IMR-90 (cell line): ENCODE measurements around the gene BPTF. TPM values are rescaled to one million over a fixed set of nuclear protein-coding genes. Genes with fewer than 3 reads are reported as not detected.

ENCODE experiments used
- ATAC-seq: fragments of 200-7000 bp; cut with Tn5 transposase; 2 replicates; pipeline ENCODE4 v1.9.1; 2020; ENCODE audit warnings: low read depth, mild to moderate bottlenecking, moderate library complexity
- BruUV-seq: library from RNA; stranded (reverse); fragments of 400-500 nt; replicated peaks from 2 replicates; lab custom pipeline; 2021; lab: Mats Ljungman, UMichigan
- CTCF ChIA-PET: fragments of 300-600 bp; formaldehyde crosslinking; extraction: SDS; loops from one replicate; lab custom pipeline; 2021; ENCODE audit warnings: antibody characterized with exemption; lab: Yijun Ruan, JAX
- POLR2A ChIA-PET: fragments of 300-600 bp; sonication (Branson Sonifier 250); formaldehyde crosslinking; loops from one replicate; lab custom pipeline; 2022; ENCODE audit warnings: antibody characterized with exemption; ENCODE audit not compliant: unreplicated experiment; lab: Charles Lee
- DNase-seq: peaks from one replicate; pipeline ENCODE4 v3.0.0; 2013
- H2AFZ ChIP-seq: replicated peaks from 2 replicates; pipeline ENCODE3; 2013; ENCODE audit warnings: low read length, mild to moderate bottlenecking; ENCODE audit not compliant: poor library complexity
- H2AK5ac ChIP-seq: 2 replicates; pipeline ENCODE4 v1.6.1; 2013; ENCODE audit warnings: low read depth, low read length, inconsistent platforms
- H2AK9ac ChIP-seq: replicated peaks from 2 replicates; pipeline ENCODE3; 2013; ENCODE audit warnings: mild to moderate bottlenecking, low read depth, low read length, moderate library complexity; ENCODE audit not compliant: poor library complexity
- H2BK120ac ChIP-seq: 2 replicates; pipeline ENCODE4 v1.6.1; 2013; ENCODE audit warnings: low read depth, low read length, inconsistent platforms
- H2BK15ac ChIP-seq: 3 replicates; pipeline ENCODE4 v1.6.1; 2013; ENCODE audit warnings: low read depth, low read length, inconsistent platforms
- H2BK20ac ChIP-seq: 2 replicates; pipeline ENCODE4 v1.6.1; 2013; ENCODE audit warnings: low read depth, mild to moderate bottlenecking, inconsistent platforms, low read length, moderate library complexity
- H2BK5ac ChIP-seq: 2 replicates; pipeline ENCODE4 v1.6.1; 2013; ENCODE audit warnings: mild to moderate bottlenecking, low read depth, low read length, inconsistent platforms; ENCODE audit not compliant: poor library complexity, severe bottlenecking
- H3K14ac ChIP-seq: replicated peaks from 2 replicates; pipeline ENCODE4 v1.6.1; 2013; ENCODE audit warnings: low read depth, low read length, inconsistent platforms
- H3K18ac ChIP-seq: 2 replicates; pipeline ENCODE4 v1.6.1; 2013; ENCODE audit warnings: low read depth, low read length, control low read depth
- H3K23ac ChIP-seq: 2 replicates; pipeline ENCODE4 v1.6.1; 2013; ENCODE audit warnings: low read depth, low read length, inconsistent platforms
- H3K27ac ChIP-seq: 2 replicates; pipeline ENCODE4 v1.5.1; 2013; ENCODE audit warnings: mild to moderate bottlenecking, control low read depth, low read length; ENCODE audit not compliant: insufficient read depth
- H3K27me3 ChIP-seq: 2 replicates; pipeline ENCODE4 v1.6.1; 2013; ENCODE audit warnings: low read length; ENCODE audit not compliant: control insufficient read depth, insufficient read depth
- H3K36me3 ChIP-seq: 2 replicates; pipeline ENCODE4 v1.6.1; 2013; ENCODE audit warnings: low read length, mixed read lengths; ENCODE audit not compliant: control insufficient read depth, insufficient read depth
- H3K4ac ChIP-seq: 2 replicates; pipeline ENCODE4 v1.6.1; 2013; ENCODE audit warnings: low read depth, low read length, inconsistent platforms
- H3K4me1 ChIP-seq: 2 replicates; pipeline ENCODE4 v1.6.1; 2013; ENCODE audit warnings: low read length, mixed read lengths; ENCODE audit not compliant: control insufficient read depth, insufficient read depth
- H3K4me2 ChIP-seq: 2 replicates; pipeline ENCODE4 v1.6.1; 2013; ENCODE audit warnings: low read depth, mild to moderate bottlenecking, control low read depth, low read length, moderate library complexity
- H3K4me3 ChIP-seq: 2 replicates; pipeline ENCODE4 v1.5.1; 2013; ENCODE audit warnings: low read depth, mild to moderate bottlenecking, control low read depth, low read length, moderate library complexity; ENCODE audit not compliant: insufficient read depth
- H3K56ac ChIP-seq: 2 replicates; pipeline ENCODE4 v1.6.1; 2013; ENCODE audit warnings: low read length, inconsistent platforms; ENCODE audit not compliant: insufficient read depth; ENCODE audit errors: extremely low read depth
- H3K79me1 ChIP-seq, 2 experiments: 2 replicates each; pipeline ENCODE4 v1.6.1; 2013; ENCODE audit warnings: low read length in 2 of 2, inconsistent platforms in 1 of 2, low read depth in 1 of 2
- H3K9ac ChIP-seq: 2 replicates; pipeline ENCODE4 v1.6.1; 2013; ENCODE audit warnings: low read depth, low read length, control low read depth
- H3K9me1 ChIP-seq: 2 replicates; pipeline ENCODE4 v1.6.1; 2013; ENCODE audit warnings: low read length, inconsistent platforms; ENCODE audit not compliant: insufficient read depth
- H3K9me3 ChIP-seq: 2 replicates; pipeline ENCODE4 v1.6.1; 2013; ENCODE audit warnings: low read length; ENCODE audit not compliant: control insufficient read depth, insufficient read depth
- H4K20me1 ChIP-seq: 2 replicates; pipeline ENCODE4 v1.6.1; 2013; ENCODE audit warnings: low read length, inconsistent platforms; ENCODE audit not compliant: insufficient read depth
- H4K5ac ChIP-seq: 2 replicates; pipeline ENCODE4 v1.6.1; 2013; ENCODE audit warnings: mild to moderate bottlenecking, low read depth, low read length, control low read depth
- H4K8ac ChIP-seq, 2 experiments: 2 replicates each; pipeline ENCODE4 v1.6.1; 2013; ENCODE audit warnings: low read depth in 2 of 2, low read length in 2 of 2, control low read depth in 1 of 2, inconsistent platforms in 1 of 2
- H4K91ac ChIP-seq: 2 replicates; pipeline ENCODE4 v1.6.1; 2013; ENCODE audit warnings: low read depth, low read length, inconsistent platforms; ENCODE audit not compliant: insufficient read depth
- CHD1 ChIP-seq: IDR thresholded peaks from 2 replicates; pipeline ENCODE4 v1.6.1; 2012; ENCODE audit warnings: low read depth, low read length, improper control_type of control experiment
- FOS ChIP-seq: fragments of 150-350 bp; IDR thresholded peaks from 2 replicates; pipeline ENCODE4 v1.6.1; 2016; ENCODE audit warnings: low read depth, low read length
- MAFK ChIP-seq: IDR thresholded peaks from 2 replicates; pipeline ENCODE4 v1.6.1; 2012; ENCODE audit warnings: low read depth, low read length, improper control_type of control experiment
- MXI1 ChIP-seq: IDR thresholded peaks from 2 replicates; pipeline ENCODE4 v1.6.1; 2012; ENCODE audit warnings: low read depth, mild to moderate bottlenecking, low read length, moderate library complexity, borderline replicate concordance
- NFE2L2 ChIP-seq: fragments of 150-350 bp; IDR thresholded peaks from 2 replicates; pipeline ENCODE4 v1.6.1; 2016; ENCODE audit warnings: low read depth, mild to moderate bottlenecking, low read length
- POLR2A ChIP-seq: IDR thresholded peaks from 2 replicates; pipeline ENCODE4 v1.6.1; 2012; ENCODE audit warnings: mild to moderate bottlenecking, low read depth, low read length
- RAD21 ChIP-seq: IDR thresholded peaks from 2 replicates; pipeline ENCODE4 v1.6.1; 2012; ENCODE audit warnings: low read length, improper control_type of control experiment
- RFX5 ChIP-seq: IDR thresholded peaks from 2 replicates; pipeline ENCODE4 v1.8.0; 2012; ENCODE audit warnings: low read depth, mild to moderate bottlenecking, low read length, moderate library complexity
- SMC3 ChIP-seq: fragments of 150-350 bp; IDR thresholded peaks from 2 replicates; pipeline ENCODE4 v1.6.1; 2016; ENCODE audit warnings: low read depth, mild to moderate bottlenecking, antibody characterized with exemption, low read length, moderate library complexity
- whole genome bisulfite sequencing, 2 experiments: methylation state at CpG; one replicate each; pipeline versions ENCODE4 v1.1.5 to v1.1.7; 2013; ENCODE audit warnings: missing lambda C conversion rate in 2 of 2; ENCODE audit not compliant: insufficient read length in 1 of 2; ENCODE audit errors: extremely low coverage in 2 of 2; 5-methylcytosine and 5-hydroxymethylcytosine counted together
- dilution Hi-C: fragments of 300-500 bp; cut with HindIII; formaldehyde crosslinking; loops from one replicate; pipeline ENCODE4 v1.14.3; 2018; ENCODE audit warnings: low sequenced_read_pairs; ENCODE audit not compliant: unreplicated experiment
- in situ Hi-C: fragments of 300-500 bp; cut with MboI; formaldehyde crosslinking; loops from 3 replicates; pipeline ENCODE4 v1.14.3; 2019; ENCODE audit warnings: low sequenced_read_pairs, inconsistent platforms, mixed read lengths
- intact Hi-C: fragments of 100-400 bp; cut with micrococcal nuclease; formaldehyde crosslinking; loops from 2 replicates; pipeline ENCODE4 v1.10.0; 2022
- polyA plus RNA-seq, 3 experiments: library from polyadenylated mRNA; depleted of rRNA; stranded (reverse); fragments of >200 nt; gene quantifications; 2 replicates each; pipeline ENCODE4 v1.2.3, GENCODE V29; 2012; ENCODE audit warnings: low replicate concordance in 1 of 3
- total RNA-seq: library from RNA; depleted of rRNA; stranded (reverse); fragments of >200 nt; gene quantifications from 2 replicates; pipeline ENCODE4 v1.2.3, GENCODE V29; 2012
- TF ChIP-seq, protein P1 (sequence below): fragments of 150-350 bp; IDR thresholded peaks from 2 replicates; pipeline ENCODE4 v1.6.1; 2017; ENCODE audit warnings: mild to moderate bottlenecking, antibody characterized with exemption, low read length, low read depth

BPTF gene
- total and polyA plus RNA-seq, 2 of the 4 experiments (the other 2 are of a cell fraction), result 32.3 to 35.7 TPM

DNA sequence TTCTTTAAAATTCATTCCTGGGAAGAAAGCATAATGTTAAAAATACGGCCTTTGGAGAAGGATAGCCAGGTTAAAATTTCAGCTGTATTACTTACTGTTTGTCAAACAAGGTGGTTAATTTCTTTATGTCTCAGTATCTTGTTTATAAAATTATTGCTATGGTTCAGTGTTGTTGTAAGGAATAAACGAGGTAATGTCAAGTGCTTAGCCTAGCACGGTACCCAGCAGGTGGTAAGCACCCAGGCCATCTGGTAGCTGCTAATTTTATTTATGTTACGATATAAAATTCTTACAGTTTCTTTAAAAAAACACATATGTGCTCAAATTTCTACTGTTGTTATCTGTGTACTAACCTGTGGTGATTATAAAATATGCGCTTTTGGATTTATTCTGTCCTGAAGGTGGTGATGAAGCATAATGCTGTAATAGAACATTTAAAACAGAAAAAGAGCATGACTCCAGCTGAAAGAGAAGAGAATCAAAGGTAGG is 122.1 kb downstream of the BPTF start:
- H4K5ac ChIP-seq, result no peak overlapping the region
- no peak overlapping the region for H3K4me3 ChIP-seq
- dilution Hi-C loops (no loop called here), in situ Hi-C loops (no loop called here), intact Hi-C loops (no loop called here)
- no peak overlapping the region for H3K14ac ChIP-seq
- DNase-seq (no peak), ATAC-seq (no peak)
- H3K4ac ChIP-seq, result no peak overlapping the region
- no peak overlapping the region for H3K56ac ChIP-seq
- no peak for TF ChIP-seq POLR2A
- TF ChIP-seq MAFK, result no peak
- TF ChIP-seq NFE2L2, result no peak
- TF ChIP-seq SMC3, result no peak
- TF ChIP-seq RAD21, result no peak
- TF ChIP-seq, protein P1, sequence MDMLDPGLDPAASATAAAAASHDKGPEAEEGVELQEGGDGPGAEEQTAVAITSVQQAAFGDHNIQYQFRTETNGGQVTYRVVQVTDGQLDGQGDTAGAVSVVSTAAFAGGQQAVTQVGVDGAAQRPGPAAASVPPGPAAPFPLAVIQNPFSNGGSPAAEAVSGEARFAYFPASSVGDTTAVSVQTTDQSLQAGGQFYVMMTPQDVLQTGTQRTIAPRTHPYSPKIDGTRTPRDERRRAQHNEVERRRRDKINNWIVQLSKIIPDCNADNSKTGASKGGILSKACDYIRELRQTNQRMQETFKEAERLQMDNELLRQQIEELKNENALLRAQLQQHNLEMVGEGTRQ, result no peak
- no peak for TF ChIP-seq CHD1
- TF ChIP-seq MXI1, result no peak
- no peak for TF ChIP-seq FOS
- no peak for TF ChIP-seq RFX5
- H4K20me1 ChIP-seq, result no peaks in the 10 kb centered on the region
- no peak overlapping the region for H3K23ac ChIP-seq
- no peak overlapping the region for H3K27ac ChIP-seq
- no CpG with 5 or more reads among the region's 5 CpGs for WGBS, 2 experiments
- no peaks in the 10 kb centered on the region for H3K27me3 ChIP-seq
- ChIA-PET POLR2A (no interaction called here), CTCF (no interaction called here)
- H2BK5ac ChIP-seq, result no peak overlapping the region
- peaks cover 59% of the 10 kb centered on the region for H3K36me3 ChIP-seq
- H2BK15ac ChIP-seq, result no peak overlapping the region
- H3K9me1 ChIP-seq, result 0 out of 2 replicates have a peak, but pooled peaks cover 3% of the 10 kb centered on the region
- no peak overlapping the region for H3K4me2 ChIP-seq
- H3K18ac ChIP-seq, result no peak overlapping the region
- H3K9me3 ChIP-seq, result no peaks in the 10 kb centered on the region
- no peak overlapping the region for H2BK20ac ChIP-seq
- H4K91ac ChIP-seq, result no peak overlapping the region
- no peak overlapping the region for H2AK5ac ChIP-seq
- no peak overlapping the region for H4K8ac ChIP-seq
- H2AK9ac ChIP-seq, result no peak overlapping the region
- no peaks in the 10 kb centered on the region for H3K4me1 ChIP-seq
- no TSS peak for BruUV-seq
- no peak overlapping the region for H2BK120ac ChIP-seq
- no peak overlapping the region for H3K9ac ChIP-seq
- H2AFZ ChIP-seq, result no peak overlapping the region
- H3K79me1 ChIP-seq, result no peaks in the 10 kb centered on the region
